ENCODE data around the gene PBX1. TPM values are rescaled to one million over a fixed set of nuclear protein-coding genes. Genes with fewer than 3 reads are reported as not detected.

The PBX1 gene
- total RNA-seq, 1 donor from 2014 or later: 719 TPM

DNA sequence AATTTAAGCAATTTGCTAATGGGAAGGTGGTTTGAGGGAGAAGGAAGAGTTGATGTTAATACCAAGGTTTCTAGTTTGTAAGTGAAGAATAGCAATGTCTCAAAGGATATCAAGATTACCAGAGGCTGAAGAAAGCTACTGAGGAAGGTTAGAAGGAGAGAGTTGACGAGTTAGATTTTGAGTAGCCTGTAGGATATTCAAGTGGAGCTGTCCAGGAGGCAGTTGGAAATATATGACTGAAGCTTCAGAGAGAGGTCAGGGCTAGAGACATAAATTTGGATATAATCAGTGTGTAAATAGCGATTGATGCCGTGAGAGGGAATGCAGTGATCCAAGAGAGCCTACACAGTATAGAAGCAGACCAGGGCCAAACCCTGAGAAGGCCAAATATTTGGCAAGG is 48.4 kb downstream of the PBX1 start:
- Mint-ChIP-seq H3K27me3 (ENCODE audit: low read depth) (no peaks in the 10 kb centered on the region), H3K27ac (peak overlapping the region; percentile 97), H3K4me3 (no peak overlapping the region), H3K9me3 (no peaks in the 10 kb centered on the region), H3K4me1 (peaks cover 95% of the 10 kb centered on the region), H3K36me3 (peaks cover 17% of the 10 kb centered on the region)
- no peak for DNase-seq (ENCODE audit: low spot score in 2 of 2, unreplicated experiment in 2 of 2)
- TF ChIP-seq, protein P1, sequence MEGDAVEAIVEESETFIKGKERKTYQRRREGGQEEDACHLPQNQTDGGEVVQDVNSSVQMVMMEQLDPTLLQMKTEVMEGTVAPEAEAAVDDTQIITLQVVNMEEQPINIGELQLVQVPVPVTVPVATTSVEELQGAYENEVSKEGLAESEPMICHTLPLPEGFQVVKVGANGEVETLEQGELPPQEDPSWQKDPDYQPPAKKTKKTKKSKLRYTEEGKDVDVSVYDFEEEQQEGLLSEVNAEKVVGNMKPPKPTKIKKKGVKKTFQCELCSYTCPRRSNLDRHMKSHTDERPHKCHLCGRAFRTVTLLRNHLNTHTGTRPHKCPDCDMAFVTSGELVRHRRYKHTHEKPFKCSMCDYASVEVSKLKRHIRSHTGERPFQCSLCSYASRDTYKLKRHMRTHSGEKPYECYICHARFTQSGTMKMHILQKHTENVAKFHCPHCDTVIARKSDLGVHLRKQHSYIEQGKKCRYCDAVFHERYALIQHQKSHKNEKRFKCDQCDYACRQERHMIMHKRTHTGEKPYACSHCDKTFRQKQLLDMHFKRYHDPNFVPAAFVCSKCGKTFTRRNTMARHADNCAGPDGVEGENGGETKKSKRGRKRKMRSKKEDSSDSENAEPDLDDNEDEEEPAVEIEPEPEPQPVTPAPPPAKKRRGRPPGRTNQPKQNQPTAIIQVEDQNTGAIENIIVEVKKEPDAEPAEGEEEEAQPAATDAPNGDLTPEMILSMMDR (IDR thresholded peaks at IDR 0.05; ENCODE audit: unreplicated experiment): no peak

DNA sequence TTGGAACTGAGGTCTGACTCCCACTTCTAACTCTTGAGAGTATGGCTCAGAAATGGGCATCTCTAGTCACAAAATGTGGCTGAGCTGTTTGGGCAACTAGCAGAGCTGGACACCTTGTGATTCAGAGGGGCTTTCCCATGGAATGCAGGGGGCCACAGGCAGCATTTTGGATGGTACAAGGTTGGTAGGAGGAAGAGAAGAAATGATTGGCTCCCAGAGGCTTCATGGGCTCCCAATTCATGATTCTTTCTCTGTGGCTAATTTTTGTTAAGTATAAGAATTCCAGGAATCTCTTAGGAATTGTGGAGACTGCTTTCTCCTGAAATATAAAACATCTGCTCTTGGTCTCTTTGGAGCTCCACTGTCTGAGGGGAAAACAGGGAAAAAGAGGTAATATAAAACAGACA is 49.7 kb downstream of the PBX1 start:
- H3K4me1 Mint-ChIP-seq: peaks cover 96% of the 10 kb centered on the region

GRCh38 chr1:164609089-164609488 is 50.1 kb downstream of the PBX1 start:
- H3K36me3 Mint-ChIP-seq: peaks cover 19% of the 10 kb centered on the region
- DNase-seq (ENCODE audit: low spot score in 2 of 2, unreplicated experiment in 2 of 2): no peak
- H3K27ac Mint-ChIP-seq: peak overlapping the region; percentile 97
- H3K4me3 Mint-ChIP-seq: no peak overlapping the region
- TF ChIP-seq, protein P1 (IDR thresholded peaks at IDR 0.05; ENCODE audit: unreplicated experiment): no peak
- no peaks in the 10 kb centered on the region for H3K27me3 Mint-ChIP-seq (ENCODE audit: low read depth)
- H3K9me3 Mint-ChIP-seq: no peaks in the 10 kb centered on the region
- peaks cover 98% of the 10 kb centered on the region for H3K4me1 Mint-ChIP-seq

More for the DNA sequence above, 49.7 kb downstream of the PBX1 start:
- peak overlapping the region; percentile 97 for H3K27ac Mint-ChIP-seq
- DNase-seq (ENCODE audit: low spot score in 2 of 2, unreplicated experiment in 2 of 2): no peak
- TF ChIP-seq, protein P1 (IDR thresholded peaks at IDR 0.05; ENCODE audit: unreplicated experiment): no peak
- no peaks in the 10 kb centered on the region for H3K9me3 Mint-ChIP-seq
- H3K27me3 Mint-ChIP-seq (ENCODE audit: low read depth): no peaks in the 10 kb centered on the region
- no peak overlapping the region for H3K4me3 Mint-ChIP-seq
- peaks cover 17% of the 10 kb centered on the region for H3K36me3 Mint-ChIP-seq

DNA sequence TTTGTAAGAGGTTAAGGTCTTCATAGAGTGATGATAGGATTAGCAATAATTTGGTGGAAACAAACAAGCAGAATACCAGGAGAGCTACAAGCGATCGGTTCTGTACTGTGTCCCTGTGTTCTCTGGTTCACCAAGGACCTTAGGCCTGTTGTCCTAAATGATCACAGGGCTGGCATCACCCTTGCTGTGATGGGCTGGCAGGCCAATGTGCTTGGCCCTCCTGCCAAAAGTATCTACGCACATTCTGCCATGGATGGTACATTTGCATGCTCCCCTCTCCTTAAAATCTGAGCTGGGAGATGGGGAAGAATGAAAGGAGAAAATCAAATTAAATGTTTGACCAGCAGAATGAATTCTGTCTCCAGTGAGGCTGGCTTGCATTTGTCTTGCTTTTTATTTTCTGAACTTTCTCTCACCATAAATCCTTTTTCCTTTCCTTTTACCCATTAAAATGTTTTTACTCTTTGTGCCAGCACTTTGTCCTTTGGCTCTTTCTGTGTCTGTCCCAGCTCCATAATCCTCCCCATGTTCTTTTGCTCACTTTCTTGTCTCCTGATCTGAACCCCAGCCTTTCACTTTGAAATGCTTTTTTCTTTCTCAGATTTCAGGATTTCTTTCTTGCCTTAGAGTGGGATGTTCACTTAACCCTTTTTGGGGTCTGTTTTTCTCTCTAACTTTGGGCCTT is 51.7 kb downstream of the PBX1 start:
- TF ChIP-seq, protein P1 (IDR thresholded peaks at IDR 0.05; ENCODE audit: unreplicated experiment): no peak

GRCh38 chr1:164611754-164612642 is 53.0 kb downstream of the PBX1 start:
- Mint-ChIP-seq H3K4me1 (peaks cover 95% of the 10 kb centered on the region), H3K36me3 (peaks cover 9% of the 10 kb centered on the region), H3K4me3 (peak overlapping the region; percentile 13), H3K27ac (peak overlapping the region; percentile 97), H3K27me3 (ENCODE audit: low read depth) (no peaks in the 10 kb centered on the region), H3K9me3 (no peaks in the 10 kb centered on the region)
- TF ChIP-seq, protein P1 (IDR thresholded peaks at IDR 0.05; ENCODE audit: unreplicated experiment): no peak
- DNase-seq (ENCODE audit: low spot score in 2 of 2, unreplicated experiment in 2 of 2): peak in 1 of 2 experiments; percentile 64

More for the DNA sequence above, 51.7 kb downstream of the PBX1 start:
- DNase-seq (ENCODE audit: low spot score in 2 of 2, unreplicated experiment in 2 of 2): no peak
- Mint-ChIP-seq H3K27ac (peak overlapping the region; percentile 97), H3K4me3 (peak overlapping the region; percentile 9), H3K27me3 (ENCODE audit: low read depth) (no peaks in the 10 kb centered on the region), H3K36me3 (peaks cover 12% of the 10 kb centered on the region), H3K4me1 (peaks cover 96% of the 10 kb centered on the region), H3K9me3 (no peaks in the 10 kb centered on the region)
